ENCODE measurements around the gene RASSF8.

Gene RASSF8

GRCh38 chr12:26128168-26128567 is 169.7 kb downstream of the RASSF8 start:
- DNase-seq, result no peak
